ENCODE results near the gene DHODH. TPM values are rescaled to one million over a fixed set of nuclear protein-coding genes. Genes with fewer than 3 reads are reported as not detected.
A peak's percentile ranks its signal among the peaks of the same experiment; 100 is the strongest.

DHODH gene
- total and polyA plus RNA-seq, 2 of the 13 experiments (the other 11 are each of a cell fraction or from before 2014, with no cell fraction given): 10.7 to 16.4 TPM

GRCh38 chr16:71985262-71985974 is 23.1 kb upstream of the DHODH start (continued):
- TF ChIP-seq, protein P1, sequence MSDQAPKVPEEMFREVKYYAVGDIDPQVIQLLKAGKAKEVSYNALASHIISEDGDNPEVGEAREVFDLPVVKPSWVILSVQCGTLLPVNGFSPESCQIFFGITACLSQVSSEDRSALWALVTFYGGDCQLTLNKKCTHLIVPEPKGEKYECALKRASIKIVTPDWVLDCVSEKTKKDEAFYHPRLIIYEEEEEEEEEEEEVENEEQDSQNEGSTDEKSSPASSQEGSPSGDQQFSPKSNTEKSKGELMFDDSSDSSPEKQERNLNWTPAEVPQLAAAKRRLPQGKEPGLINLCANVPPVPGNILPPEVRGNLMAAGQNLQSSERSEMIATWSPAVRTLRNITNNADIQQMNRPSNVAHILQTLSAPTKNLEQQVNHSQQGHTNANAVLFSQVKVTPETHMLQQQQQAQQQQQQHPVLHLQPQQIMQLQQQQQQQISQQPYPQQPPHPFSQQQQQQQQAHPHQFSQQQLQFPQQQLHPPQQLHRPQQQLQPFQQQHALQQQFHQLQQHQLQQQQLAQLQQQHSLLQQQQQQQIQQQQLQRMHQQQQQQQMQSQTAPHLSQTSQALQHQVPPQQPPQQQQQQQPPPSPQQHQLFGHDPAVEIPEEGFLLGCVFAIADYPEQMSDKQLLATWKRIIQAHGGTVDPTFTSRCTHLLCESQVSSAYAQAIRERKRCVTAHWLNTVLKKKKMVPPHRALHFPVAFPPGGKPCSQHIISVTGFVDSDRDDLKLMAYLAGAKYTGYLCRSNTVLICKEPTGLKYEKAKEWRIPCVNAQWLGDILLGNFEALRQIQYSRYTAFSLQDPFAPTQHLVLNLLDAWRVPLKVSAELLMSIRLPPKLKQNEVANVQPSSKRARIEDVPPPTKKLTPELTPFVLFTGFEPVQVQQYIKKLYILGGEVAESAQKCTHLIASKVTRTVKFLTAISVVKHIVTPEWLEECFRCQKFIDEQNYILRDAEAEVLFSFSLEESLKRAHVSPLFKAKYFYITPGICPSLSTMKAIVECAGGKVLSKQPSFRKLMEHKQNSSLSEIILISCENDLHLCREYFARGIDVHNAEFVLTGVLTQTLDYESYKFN (CRISPR knock-in tag; conservative IDR thresholded peaks at IDR 0.05): peak; percentile 73
- TF ChIP-seq ZKSCAN8 (CRISPR knock-in tag; IDR thresholded peaks at IDR 0.05; ENCODE audit: borderline replicate concordance) (peak; percentile 96), FOXA3 (CRISPR knock-in tag; IDR thresholded peaks at IDR 0.05) (0 out of 2 replicates have a peak, but pooled peaks have one; percentile 14), ZMYM3 (CRISPR knock-in tag; IDR thresholded peaks at IDR 0.05) (peak; percentile 65), ZNF121 (CRISPR knock-in tag; IDR thresholded peaks at IDR 0.05) (peak; percentile 97), HNF4G (IDR thresholded peaks at IDR 0.05; ENCODE audit: borderline replicate concordance, low read depth, low read length) (peak; percentile 48; the same call in 1 of the 2 replicates), HNF4G (CRISPR knock-in tag; IDR thresholded peaks at IDR 0.05; ENCODE audit: borderline replicate concordance, low read depth) (no peak), RFXAP (CRISPR knock-in tag; IDR thresholded peaks at IDR 0.05; ENCODE audit: borderline replicate concordance) (no peak), HNF4A (CRISPR knock-in tag; IDR thresholded peaks at IDR 0.05) (peak; percentile 49), SP5 (CRISPR knock-in tag; IDR thresholded peaks at IDR 0.05; ENCODE audit: borderline replicate concordance, low read depth) (peak; percentile 38; the same call in 1 of the 2 replicates), RFX3 (CRISPR knock-in tag; IDR thresholded peaks at IDR 0.05) (no peak), SOX13 (IDR thresholded peaks at IDR 0.05) (no peak), SOX13 (CRISPR knock-in tag; conservative IDR thresholded peaks at IDR 0.05 in 1 of 2, IDR thresholded peaks at IDR 0.05 in 1 of 2) (0 out of 4 replicates have a peak, but pooled peaks of 1 of the 2 experiments have one; percentile 27), JUN (CRISPR knock-in tag; IDR thresholded peaks at IDR 0.05) (no peak), ZNF136 (CRISPR knock-in tag; IDR thresholded peaks at IDR 0.05; ENCODE audit: low read depth) (no peak), FOXP1 (IDR thresholded peaks at IDR 0.05) (no peak), FOXP1 (CRISPR knock-in tag; IDR thresholded peaks at IDR 0.05) (peak; percentile 31; the same call in 1 of the 2 replicates), PHF21A (CRISPR knock-in tag; IDR thresholded peaks at IDR 0.05) (0 out of 2 replicates have a peak, but pooled peaks have one; percentile 9)
- TF ChIP-seq, protein P2, sequence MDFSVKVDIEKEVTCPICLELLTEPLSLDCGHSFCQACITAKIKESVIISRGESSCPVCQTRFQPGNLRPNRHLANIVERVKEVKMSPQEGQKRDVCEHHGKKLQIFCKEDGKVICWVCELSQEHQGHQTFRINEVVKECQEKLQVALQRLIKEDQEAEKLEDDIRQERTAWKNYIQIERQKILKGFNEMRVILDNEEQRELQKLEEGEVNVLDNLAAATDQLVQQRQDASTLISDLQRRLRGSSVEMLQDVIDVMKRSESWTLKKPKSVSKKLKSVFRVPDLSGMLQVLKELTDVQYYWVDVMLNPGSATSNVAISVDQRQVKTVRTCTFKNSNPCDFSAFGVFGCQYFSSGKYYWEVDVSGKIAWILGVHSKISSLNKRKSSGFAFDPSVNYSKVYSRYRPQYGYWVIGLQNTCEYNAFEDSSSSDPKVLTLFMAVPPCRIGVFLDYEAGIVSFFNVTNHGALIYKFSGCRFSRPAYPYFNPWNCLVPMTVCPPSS (IDR thresholded peaks at IDR 0.05): no peak
- TF ChIP-seq, protein P3, sequence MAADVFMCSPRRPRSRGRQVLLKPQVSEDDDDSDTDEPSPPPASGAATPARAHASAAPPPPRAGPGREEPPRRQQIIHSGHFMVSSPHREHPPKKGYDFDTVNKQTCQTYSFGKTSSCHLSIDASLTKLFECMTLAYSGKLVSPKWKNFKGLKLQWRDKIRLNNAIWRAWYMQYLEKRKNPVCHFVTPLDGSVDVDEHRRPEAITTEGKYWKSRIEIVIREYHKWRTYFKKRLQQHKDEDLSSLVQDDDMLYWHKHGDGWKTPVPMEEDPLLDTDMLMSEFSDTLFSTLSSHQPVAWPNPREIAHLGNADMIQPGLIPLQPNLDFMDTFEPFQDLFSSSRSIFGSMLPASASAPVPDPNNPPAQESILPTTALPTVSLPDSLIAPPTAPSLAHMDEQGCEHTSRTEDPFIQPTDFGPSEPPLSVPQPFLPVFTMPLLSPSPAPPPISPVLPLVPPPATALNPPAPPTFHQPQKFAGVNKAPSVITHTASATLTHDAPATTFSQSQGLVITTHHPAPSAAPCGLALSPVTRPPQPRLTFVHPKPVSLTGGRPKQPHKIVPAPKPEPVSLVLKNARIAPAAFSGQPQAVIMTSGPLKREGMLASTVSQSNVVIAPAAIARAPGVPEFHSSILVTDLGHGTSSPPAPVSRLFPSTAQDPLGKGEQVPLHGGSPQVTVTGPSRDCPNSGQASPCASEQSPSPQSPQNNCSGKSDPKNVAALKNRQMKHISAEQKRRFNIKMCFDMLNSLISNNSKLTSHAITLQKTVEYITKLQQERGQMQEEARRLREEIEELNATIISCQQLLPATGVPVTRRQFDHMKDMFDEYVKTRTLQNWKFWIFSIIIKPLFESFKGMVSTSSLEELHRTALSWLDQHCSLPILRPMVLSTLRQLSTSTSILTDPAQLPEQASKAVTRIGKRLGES (CRISPR knock-in tag; IDR thresholded peaks at IDR 0.05; ENCODE audit: borderline replicate concordance): no peak
